GM13976 (cell line): ENCODE data around the gene IFI44L.

Source experiments
- DNase-seq: peaks from one replicate; pipeline ENCODE4 v3.0.0; 2012; ENCODE audit warnings: low spot score
- in situ Hi-C: fragments of 300-500 bp; cut with MboI; formaldehyde crosslinking; loops from one replicate; pipeline ENCODE4 v1.12.0; 2022; ENCODE audit warnings: low sequenced_read_pairs, mixed read lengths, inconsistent platforms; ENCODE audit not compliant: unreplicated experiment
- TF ChIP-seq, protein P1 (sequence below): IDR thresholded peaks from 2 replicates; pipeline ENCODE4 v1.5.1; 2012; ENCODE audit warnings: borderline replicate concordance, mild to moderate bottlenecking; ENCODE audit not compliant: insufficient read depth; ENCODE audit errors: extremely low read depth, missing control alignments, control extremely low read depth

The IFI44L gene

DNA sequence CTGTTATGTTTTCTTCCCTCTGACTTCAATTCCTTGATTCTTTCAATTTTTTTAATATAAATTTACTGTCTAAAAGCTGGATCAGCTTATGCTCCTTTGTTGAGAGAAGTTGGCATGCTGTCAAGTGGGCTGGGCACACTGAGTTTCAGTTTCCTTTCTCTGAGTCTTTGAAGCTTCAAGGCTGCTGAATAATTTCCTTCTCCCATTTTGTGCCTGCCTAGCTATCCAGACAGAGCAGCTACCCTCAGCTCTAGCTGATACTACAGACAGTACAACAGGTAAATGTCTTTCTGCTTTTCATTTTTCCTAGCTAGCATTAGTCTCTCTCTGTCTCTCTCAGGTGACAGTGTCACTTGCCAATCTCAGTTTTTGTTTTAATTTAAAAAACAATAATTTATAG, 29.4 kb downstream of the IFI44L start, which contains the start of gene IFI44:
TSS of gene IFI44 (plus strand) at position 204 of the 400 bp plus-strand sequence. CDS start 365 bp downstream, outside the sequence.
- peak; percentile 38 for DNase-seq
- TF ChIP-seq, protein P1, sequence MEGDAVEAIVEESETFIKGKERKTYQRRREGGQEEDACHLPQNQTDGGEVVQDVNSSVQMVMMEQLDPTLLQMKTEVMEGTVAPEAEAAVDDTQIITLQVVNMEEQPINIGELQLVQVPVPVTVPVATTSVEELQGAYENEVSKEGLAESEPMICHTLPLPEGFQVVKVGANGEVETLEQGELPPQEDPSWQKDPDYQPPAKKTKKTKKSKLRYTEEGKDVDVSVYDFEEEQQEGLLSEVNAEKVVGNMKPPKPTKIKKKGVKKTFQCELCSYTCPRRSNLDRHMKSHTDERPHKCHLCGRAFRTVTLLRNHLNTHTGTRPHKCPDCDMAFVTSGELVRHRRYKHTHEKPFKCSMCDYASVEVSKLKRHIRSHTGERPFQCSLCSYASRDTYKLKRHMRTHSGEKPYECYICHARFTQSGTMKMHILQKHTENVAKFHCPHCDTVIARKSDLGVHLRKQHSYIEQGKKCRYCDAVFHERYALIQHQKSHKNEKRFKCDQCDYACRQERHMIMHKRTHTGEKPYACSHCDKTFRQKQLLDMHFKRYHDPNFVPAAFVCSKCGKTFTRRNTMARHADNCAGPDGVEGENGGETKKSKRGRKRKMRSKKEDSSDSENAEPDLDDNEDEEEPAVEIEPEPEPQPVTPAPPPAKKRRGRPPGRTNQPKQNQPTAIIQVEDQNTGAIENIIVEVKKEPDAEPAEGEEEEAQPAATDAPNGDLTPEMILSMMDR = no peak
- in situ Hi-C loops = no loop called here

DNA sequence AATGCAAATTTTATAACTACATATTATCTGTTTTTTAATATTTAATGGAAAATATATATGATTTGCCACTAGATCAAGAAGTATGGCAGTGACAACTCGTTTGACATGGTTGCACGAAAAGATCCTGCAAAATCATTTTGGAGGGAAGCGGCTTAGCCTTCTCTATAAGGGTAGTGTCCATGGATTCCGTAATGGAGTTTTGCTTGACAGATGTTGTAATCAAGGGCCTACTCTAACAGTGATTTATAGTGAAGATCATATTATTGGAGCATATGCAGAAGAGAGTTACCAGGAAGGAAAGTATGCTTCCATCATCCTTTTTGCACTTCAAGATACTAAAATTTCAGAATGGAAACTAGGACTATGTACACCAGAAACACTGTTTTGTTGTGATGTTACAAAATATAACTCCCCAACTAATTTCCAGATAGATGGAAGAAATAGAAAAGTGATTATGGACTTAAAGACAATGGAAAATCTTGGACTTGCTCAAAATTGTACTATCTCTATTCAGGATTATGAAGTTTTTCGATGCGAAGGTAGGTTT, 29.9 kb downstream of the IFI44L start:
- in situ Hi-C loops = no loop called here
- peak; percentile 3 for DNase-seq

DNA sequence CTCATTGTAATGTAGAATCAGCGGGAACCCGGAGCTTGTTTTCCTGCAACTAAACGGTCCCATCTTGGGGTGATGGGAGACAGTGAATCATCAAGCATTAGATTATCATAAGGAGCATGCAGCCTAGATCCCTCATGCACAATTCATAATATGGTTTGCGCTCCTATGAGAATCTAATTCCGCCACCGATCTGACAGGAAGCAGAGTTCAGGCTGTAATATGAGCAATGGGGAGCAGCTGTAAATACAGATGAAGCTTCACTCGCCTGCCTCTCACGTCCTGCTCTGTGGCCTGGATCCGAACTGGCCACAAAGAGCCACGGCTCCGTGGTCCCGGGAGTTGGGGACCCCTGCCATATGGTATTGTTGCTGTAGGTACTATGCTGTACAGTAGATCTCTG, 31.0 kb downstream of the IFI44L start:
- no peak for DNase-seq
- TF ChIP-seq, protein P1 = no peak
- in situ Hi-C loops = no loop called here

More for the DNA sequence above, 29.9 kb downstream of the IFI44L start:
- TF ChIP-seq, protein P1 = no peak

DNA sequence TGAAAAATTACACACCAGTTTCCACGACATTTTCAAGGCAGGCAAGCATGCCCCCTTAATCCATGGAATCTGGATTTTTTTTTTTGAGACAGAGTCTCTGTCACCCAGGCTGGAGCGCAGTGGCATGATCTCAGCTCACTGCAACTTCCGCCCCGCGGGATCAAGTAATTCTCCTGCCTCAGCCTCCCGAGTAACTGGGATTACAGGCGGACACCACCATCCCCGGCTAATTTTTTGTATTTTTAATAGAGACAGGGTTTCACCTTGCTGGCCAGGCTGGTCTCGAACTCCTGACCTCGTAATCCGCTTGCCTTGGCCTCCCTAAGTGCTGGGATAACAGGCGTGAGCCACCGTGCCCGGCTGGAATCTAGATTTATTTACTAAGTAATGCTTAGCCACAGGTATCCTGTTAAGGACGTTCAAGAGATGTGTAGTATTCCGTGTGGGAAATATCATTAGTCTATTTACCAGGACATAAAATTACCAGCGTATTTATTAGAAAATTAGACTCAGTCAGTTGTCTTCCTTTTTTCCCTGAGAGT, 31.8 kb downstream of the IFI44L start:
- DNase-seq = no peak
- in situ Hi-C loops = no loop called here

DNA sequence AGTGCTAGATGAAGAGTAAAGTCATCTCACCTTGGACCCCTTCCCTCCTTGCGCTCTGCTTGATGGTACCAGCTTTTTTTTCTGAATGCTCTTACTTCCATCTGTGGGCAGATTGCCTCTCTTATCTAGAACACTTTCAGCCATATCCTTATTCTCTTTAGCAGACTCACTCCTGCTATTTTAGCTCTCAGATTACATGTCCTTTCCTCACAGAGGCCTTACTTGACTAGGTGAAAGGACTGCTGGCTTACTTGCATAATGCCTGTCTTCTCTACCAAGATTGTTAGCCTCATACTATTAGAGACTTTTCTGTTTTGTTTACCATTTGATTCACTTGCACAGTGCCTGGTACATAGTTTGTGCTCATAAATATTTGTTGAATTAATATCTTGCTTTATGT, 38.7 kb downstream of the IFI44L start:
- in situ Hi-C loops = no loop called here
- no peak for DNase-seq
- TF ChIP-seq, protein P1 = no peak

More for the DNA sequence above, 31.8 kb downstream of the IFI44L start:
- TF ChIP-seq, protein P1 = no peak

DNA sequence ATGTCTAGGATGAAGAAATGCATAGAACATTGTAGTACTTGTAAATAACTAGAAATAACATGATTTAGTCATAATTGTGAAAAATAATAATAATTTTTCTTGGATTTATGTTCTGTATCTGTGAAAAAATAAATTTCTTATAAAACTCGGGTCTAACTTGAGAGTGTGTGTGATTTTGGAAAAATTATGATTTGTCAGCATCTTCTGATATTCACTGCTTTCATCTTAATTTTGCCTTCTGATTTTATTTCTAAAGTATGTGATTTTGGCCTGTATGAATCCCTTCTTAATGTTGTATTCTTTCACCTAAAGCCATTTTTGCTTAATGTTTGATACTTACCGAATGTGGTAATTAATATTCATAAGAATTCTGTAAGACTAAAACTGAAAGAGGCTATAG, 43.7 kb downstream of the IFI44L start:
- in situ Hi-C loops = no loop called here
- TF ChIP-seq, protein P1 = no peak
- no peak for DNase-seq
